ENCODE measurements around the gene ZNF784.

Gene ZNF784

GRCh38 chr19:55656552-55656951 is 32.2 kb upstream of the ZNF784 start:
- DNase-seq (ENCODE audit: low spot score), result no peak

DNA sequence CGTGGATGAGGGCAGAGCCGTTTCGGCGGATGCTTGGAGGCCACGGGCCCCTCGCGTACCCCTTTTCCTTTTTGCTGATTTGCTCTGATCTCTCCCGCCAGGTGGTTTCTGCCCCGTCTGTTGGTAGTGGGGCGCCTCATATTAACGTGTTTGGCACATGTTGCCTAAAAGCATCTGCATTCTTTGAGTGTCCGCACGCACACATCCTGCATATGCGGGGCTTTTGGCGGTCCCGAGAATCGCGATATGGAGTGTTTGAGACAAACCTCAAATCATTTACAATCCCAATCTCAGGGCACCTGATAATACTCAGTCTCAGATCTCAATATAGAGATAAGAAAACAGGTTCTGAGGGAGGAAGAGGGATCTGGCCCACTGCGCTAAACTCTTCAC is 31.3 kb upstream of the ZNF784 start:
- DNase-seq (ENCODE audit: low spot score), result no peak

- DNase-seq (ENCODE audit: low spot score), result peak; percentile 76
Observed at GRCh38 chr19:55654868-55655647, 30.7 kb upstream of the ZNF784 start, which contains the start of gene U2AF2. Gene U2AF2 (plus strand): TSS chr19:55655035. CDS start chr19:55655105, 70 bp downstream.

DNA sequence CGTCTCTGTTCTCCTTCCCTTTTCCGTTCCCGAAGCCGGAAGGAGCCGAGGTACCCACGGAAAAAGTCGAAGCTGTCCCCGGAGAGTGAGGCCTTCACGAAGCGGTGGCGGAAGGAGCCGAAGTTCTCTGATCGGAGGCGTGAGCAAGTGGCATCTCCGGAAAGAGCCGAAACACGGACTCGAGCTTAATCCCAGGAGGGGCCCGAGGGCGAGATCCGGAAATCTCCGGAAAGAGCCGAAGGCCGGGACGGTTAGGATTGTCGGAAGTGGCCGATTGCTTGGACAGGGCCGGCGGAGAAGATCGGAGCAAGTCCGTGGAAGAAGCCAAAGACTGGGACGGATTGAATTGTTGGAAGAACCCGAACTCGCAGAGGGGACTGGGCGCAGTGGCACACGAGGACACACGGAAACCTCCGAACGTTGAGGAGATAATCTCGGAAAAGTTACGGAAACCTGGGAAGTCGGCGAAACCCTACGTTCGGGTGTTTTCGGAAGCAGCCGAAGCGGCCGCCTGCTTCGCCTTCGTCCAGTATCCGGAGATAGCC is 30.0 kb upstream of the ZNF784 start:
- DNase-seq (ENCODE audit: low spot score), result peak; percentile 99

DNA sequence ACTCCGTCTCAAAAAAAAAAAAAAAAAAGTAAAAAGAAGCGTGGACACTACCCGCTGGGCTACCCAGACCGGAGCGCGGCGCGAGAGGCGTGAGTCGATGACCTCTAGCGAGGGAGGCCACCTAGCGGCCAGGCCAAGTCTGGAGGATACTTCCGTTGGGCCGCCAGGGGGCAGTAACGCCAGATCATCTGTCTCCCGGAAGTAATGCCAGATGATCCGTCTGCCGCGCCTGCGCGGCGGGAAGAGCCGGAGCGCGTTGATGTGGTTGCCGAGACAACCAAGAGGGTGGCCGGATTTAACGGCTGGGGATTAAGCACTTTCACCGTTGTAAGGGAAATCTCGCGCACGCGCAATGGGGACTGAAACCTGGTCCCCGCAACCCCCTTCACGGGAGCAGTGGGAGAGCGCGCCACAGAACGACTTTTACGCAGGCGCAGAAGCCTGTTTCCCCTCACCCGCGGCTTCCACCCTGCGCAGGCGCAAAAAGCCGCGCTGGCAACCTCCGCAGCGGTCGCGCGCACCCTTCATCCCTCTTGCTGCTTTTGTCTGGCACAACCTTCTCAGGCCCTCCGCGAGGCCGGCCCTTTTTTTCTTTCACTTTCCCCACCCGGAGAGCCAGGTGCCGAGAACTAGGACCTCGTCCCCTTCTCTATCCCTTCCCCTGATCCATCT is 29.4 kb upstream of the ZNF784 start:
- peak; percentile 99 for DNase-seq (ENCODE audit: low spot score)

GRCh38 chr19:55652311-55653128 is 28.2 kb upstream of the ZNF784 start:
- no peak for DNase-seq (ENCODE audit: low spot score)

GRCh38 chr19:55651236-55651635 is 26.9 kb upstream of the ZNF784 start:
- no peak for DNase-seq (ENCODE audit: low spot score)

DNA sequence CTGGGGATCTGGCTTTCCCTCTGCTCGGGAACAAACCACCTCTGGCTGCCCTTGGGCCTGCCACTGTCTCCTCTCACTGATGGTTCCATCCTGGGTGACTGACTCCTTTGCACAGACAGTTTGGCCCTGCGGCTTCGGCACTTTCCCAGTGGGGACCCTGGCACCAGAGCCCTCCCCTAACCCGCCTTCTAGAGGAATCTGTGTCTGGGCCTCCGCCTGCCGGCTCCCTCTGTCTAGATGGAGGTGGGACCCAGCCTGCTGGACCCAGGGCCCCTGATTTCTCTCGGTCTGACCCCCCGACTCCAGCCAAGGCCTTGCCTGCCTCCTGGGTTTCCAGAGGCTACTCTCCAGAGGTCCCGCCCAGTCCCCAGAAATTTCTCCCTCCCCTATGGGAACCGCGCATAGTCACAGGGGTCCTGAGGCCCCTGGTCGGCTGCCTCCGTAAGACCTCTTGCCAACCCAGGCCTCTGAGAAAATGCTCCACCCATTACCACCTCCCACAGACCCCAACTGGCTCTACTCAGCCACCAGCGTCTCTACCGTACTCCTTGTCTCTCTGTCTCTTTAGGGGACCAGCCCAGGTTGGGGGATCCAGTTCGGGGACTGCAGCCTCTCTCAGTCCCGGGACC is 26.4 kb upstream of the ZNF784 start:
- DNase-seq (ENCODE audit: low spot score), result no peak

DNA sequence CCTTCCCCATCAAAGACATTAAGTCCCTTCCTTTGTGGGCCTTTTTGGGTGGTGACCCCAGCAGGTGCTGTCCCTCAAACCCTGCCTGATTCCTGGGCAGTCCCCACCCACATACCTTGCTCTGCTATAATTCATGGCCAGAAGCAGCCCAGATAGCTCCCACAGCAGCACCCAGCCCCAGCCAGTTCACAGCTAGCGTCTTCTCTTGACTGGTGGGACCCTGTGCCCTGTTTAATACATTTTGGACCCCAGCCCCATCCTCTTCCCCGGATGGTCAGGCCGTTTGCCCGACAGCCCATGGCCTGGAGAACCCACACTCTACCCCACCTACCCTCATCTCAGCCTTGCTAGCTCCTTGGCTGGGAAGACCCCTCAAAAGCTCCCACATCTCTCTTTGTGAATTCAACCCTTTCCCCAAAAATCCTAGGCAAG is 25.8 kb upstream of the ZNF784 start:
- DNase-seq (ENCODE audit: low spot score), result no peak

DNA sequence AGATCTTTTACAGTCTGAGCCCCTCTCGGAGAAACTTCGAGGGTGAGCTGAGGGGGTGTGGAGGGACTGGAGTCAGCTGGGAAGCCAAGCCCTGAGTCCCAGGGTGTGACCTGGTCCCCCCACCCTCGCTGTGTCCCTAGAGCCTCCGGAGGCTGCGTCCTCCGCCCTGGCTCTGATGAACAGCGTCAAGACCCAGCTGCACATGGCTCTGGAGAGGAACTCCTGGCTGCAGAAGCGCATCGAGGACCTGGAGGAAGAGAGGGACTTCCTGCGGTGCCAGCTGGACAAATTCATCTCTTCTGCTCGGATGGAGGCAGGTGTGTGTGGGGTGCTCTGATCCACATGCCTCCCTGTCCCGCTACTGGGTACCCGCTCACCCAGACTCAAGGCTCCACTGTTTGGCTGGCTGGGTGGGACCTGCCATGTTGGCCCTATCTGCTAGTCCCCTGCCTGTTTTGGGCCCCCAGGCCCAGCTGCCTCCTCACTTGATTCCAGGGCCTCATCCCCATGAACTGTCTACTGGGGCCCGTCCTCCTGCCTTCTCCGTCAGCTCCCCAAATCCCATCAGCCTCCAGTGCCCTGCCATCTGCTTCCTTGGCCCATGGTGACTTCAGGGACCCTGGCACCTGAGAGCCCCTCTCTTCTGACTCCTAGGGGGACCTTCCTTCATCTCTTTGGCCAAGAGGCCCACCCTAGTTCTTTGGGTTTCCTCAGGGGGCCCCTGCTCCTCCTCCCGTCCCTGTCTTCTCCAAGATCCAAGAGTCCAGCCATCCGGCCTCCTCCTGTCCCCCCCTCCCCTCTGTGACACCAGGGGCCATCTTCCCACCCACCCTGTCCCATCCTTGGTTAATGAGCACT is 25.1 kb upstream of the ZNF784 start:
- DNase-seq (ENCODE audit: low spot score), result no peak

GRCh38 chr19:55648585-55649267 is 24.4 kb upstream of the ZNF784 start:
- DNase-seq (ENCODE audit: low spot score), result no peak

DNA sequence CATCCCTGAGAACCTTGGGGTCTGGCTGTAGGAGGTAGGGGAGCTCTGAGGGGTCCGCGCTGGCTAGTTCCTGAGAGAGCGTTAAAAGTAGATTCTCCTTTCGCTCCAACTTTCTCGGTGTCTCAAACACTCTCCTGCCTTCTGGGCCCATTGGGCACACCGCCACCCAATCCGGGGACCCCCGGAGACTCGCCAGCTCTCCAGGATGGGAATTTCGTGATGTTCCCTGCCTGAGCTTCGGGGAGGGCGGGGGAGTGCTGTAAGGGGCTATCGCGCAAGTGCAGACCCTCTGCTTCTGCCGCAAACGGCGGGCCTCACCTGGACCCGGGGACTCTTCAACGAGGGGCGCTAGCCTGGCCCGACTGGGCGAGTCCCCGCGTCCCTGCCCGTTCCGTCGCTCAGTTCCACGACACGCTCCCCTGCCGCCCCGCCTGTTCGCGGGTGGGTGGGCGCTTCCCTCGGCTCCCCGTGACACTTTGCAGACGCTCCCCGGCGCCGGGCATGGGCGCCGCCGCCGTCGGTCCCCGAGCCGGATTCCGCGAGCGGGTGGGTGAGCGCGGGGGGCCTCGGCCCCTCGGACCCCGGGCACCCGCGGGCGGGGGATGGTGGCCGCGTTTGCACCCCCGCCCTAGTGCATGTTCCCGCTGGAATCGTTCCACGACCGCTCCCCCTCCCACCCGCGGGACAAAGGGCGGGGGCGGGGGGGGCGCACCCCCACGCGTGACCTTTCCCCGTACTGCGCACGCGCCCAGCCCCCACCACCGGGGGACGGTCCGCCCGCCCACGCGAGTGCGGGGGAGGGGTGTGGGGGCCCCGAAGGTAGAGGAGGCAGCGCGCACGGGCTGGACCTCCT is 23.6 kb upstream of the ZNF784 start, which contains the start of gene CCDC106:
Gene CCDC106 (plus strand): TSS at position 481 of the 853 bp plus-strand sequence. CDS start 835 bp downstream, outside the sequence.
- peak; percentile 58 for DNase-seq (ENCODE audit: low spot score)

DNA sequence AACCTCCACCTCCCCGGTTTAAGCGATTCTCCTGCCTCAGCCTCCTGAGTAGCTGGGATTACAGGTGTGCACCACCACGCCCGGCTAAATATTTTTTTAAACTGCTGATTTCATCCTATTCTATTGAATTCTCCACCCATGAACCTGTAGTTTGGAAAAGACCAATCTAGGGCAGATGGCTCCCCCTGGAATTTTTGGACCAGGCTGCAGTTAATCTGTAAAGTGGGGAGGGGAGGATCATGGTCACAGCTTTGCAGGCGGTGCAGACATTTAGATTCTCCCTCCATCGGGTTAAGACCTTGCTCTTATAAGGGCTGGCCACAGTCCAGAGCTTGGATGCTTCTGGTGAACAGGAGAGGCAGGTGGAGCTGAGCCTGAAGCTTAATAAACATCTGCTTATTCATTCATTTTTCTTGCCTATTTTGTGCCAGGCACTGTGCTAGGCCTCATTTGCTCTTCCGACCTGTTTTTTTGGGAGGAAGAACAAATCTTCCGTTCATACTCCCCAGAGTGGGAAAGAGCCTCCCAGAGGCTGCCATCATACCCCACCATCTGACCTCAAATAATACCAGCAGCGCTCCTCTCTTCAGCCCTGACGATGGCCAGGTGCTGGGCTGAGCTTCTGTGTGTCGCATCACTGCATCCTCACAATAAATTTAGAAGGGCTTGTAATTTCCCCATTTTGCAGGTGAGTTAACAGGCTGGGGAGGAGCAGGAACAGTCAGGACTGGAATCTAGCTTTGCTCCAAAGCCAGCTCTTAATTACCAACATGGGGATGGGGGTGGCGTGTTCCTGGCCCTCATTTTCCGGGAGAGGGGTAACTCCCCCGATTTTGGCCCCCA is 22.7 kb upstream of the ZNF784 start:
- DNase-seq (ENCODE audit: low spot score), result no peak

GRCh38 chr19:55645512-55645881 is 21.1 kb upstream of the ZNF784 start:
- no peak for DNase-seq (ENCODE audit: low spot score)

DNA sequence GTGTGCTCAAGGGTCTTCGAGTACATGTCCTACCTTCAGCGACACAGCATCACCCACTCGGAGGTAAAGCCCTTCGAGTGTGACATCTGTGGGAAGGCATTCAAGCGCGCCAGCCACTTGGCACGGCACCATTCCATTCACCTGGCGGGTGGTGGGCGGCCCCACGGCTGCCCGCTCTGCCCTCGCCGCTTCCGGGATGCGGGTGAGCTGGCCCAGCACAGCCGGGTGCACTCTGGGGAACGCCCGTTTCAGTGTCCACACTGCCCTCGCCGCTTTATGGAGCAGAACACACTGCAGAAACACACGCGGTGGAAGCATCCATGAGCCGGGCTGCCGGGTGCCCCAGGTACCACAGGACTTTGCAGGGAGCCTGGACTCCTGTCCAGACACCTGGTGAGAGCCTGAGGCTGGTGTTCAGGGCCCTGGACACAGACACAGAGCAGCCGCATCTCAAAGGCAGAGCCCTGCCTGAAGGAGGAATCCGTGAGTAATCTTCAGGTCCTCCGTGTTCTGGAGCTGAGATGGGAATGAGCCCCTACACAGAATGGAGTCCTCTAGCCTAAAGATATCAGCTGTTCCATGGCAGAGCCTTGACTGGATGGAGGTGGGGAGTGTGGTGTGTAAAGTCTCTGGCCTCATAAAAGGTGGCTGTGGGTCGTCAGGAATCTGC is 20.6 kb upstream of the ZNF784 start:
- DNase-seq (ENCODE audit: low spot score), result no peak

DNA sequence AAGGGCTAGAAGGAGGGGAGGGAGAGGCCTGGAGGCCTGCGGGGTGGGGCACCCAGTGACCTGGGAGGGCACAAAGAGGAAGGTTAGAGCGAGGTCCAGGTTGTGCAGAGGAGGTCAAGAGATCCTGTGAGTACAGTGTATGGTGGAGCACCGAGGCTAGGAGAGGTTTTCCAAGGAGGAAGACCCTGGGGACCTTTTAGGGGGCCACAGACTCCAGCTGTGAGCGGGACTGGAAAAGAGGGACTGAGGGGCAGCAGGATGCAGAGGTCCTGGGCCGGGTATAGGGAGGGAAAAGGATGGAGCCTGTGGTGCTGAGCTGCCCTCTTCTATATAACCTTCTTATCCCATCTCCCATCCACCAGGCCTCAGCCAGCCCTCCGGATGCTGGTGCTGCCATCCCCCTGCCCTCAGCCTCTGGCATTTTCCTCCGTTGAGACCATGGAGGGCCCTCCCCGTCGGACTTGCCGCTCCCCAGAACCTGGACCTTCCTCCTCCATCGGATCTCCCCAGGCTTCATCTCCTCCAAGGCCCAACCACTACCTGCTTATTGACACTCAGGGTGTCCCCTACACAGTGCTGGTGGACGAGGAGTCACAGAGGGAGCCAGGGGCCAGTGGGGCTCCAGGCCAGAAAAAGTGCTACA is 19.9 kb upstream of the ZNF784 start:
- no peak for DNase-seq (ENCODE audit: low spot score)

GRCh38 chr19:55643887-55644176 is 19.5 kb upstream of the ZNF784 start:
- DNase-seq (ENCODE audit: low spot score), result no peak
